Measurements from ENCODE around the gene RSPH10B. TPM values are rescaled to one million over a fixed set of nuclear protein-coding genes. Genes with fewer than 3 reads are reported as not detected.
"Not testable (repeated sequence)": the region's sequence is repeated elsewhere in the genome, so short reads cannot be mapped to it uniquely, and the experiment has no call there.

The RSPH10B gene
- total and polyA plus RNA-seq, 4 donors, result 1.8 to 10.2 (median 6.0) TPM

GRCh38 chr7:5934945-5935450, 35.5 kb downstream of the RSPH10B start:
- H3K9ac ChIP-seq (ENCODE audit: insufficient read depth in 1 of 2, low read length in 2 of 2); ATAC-seq (ENCODE audit: insufficient read depth, low FRiP score); H3K27ac ChIP-seq (ENCODE audit: low read depth in 1 of 2, low read length in 1 of 2); H3K4me1 ChIP-seq (ENCODE audit: control insufficient read depth in 5 of 5, insufficient read depth in 5 of 5, low read length in 5 of 5); H3K4me3 ChIP-seq; DNase-seq; H3K9me3 ChIP-seq (ENCODE audit: control insufficient read depth in 4 of 4, insufficient read depth in 3 of 4, low read length in 3 of 4); H3K27me3 ChIP-seq (ENCODE audit: control insufficient read depth in 3 of 3, insufficient read depth in 3 of 3, low read length in 2 of 3); H3K36me3 ChIP-seq (ENCODE audit: control insufficient read depth in 4 of 4, insufficient read depth in 4 of 4, low read length in 4 of 4): not testable (repeated sequence)
- no CpG with 5 or more reads among the region's 17 CpGs for WGBS, 2 donors

GRCh38 chr7:5931905-5932644, 38.4 kb downstream of the RSPH10B start:
- ATAC-seq (ENCODE audit: insufficient read depth, low FRiP score); H3K27me3 ChIP-seq (ENCODE audit: control insufficient read depth in 3 of 3, insufficient read depth in 3 of 3, low read length in 2 of 3): not testable (repeated sequence)

GRCh38 chr7:5931250-5931649, 39.2 kb downstream of the RSPH10B start:
- DNase-seq, result not testable (repeated sequence)

More at GRCh38 chr7:5931905-5932644, 38.4 kb downstream of the RSPH10B start:
- H3K4me1 ChIP-seq (ENCODE audit: control insufficient read depth in 5 of 5, insufficient read depth in 5 of 5, low read length in 5 of 5); H3K9ac ChIP-seq (ENCODE audit: insufficient read depth in 1 of 2, low read length in 2 of 2); H3K36me3 ChIP-seq (ENCODE audit: control insufficient read depth in 4 of 4, insufficient read depth in 4 of 4, low read length in 4 of 4); H3K27ac ChIP-seq (ENCODE audit: low read depth in 1 of 2, low read length in 1 of 2); H3K4me3 ChIP-seq; H3K9me3 ChIP-seq (ENCODE audit: control insufficient read depth in 4 of 4, insufficient read depth in 3 of 4, low read length in 3 of 4): not testable (repeated sequence)
- 86 to 88% methylated on average over 4 of the region's 13 CpGs for WGBS, 2 donors
- peak in 1 of 3 donors; percentile 11 for DNase-seq

GRCh38 chr7:5930290-5930689, 40.2 kb downstream of the RSPH10B start:
- H3K36me3 ChIP-seq (ENCODE audit: control insufficient read depth in 4 of 4, insufficient read depth in 4 of 4, low read length in 4 of 4); ATAC-seq (ENCODE audit: insufficient read depth, low FRiP score); H3K27me3 ChIP-seq (ENCODE audit: control insufficient read depth in 3 of 3, insufficient read depth in 3 of 3, low read length in 2 of 3); H3K9me3 ChIP-seq (ENCODE audit: control insufficient read depth in 4 of 4, insufficient read depth in 3 of 4, low read length in 3 of 4); H3K4me3 ChIP-seq; H3K27ac ChIP-seq (ENCODE audit: low read depth in 1 of 2, low read length in 1 of 2); DNase-seq; H3K9ac ChIP-seq (ENCODE audit: insufficient read depth in 1 of 2, low read length in 2 of 2); H3K4me1 ChIP-seq (ENCODE audit: control insufficient read depth in 5 of 5, insufficient read depth in 5 of 5, low read length in 5 of 5): not testable (repeated sequence)
- WGBS, 2 donors, result no CpG with 5 or more reads among the region's 10 CpGs

More at GRCh38 chr7:5931250-5931649, 39.2 kb downstream of the RSPH10B start:
- H3K4me1 ChIP-seq (ENCODE audit: control insufficient read depth in 5 of 5, insufficient read depth in 5 of 5, low read length in 5 of 5); H3K9ac ChIP-seq (ENCODE audit: insufficient read depth in 1 of 2, low read length in 2 of 2); H3K36me3 ChIP-seq (ENCODE audit: control insufficient read depth in 4 of 4, insufficient read depth in 4 of 4, low read length in 4 of 4); H3K9me3 ChIP-seq (ENCODE audit: control insufficient read depth in 4 of 4, insufficient read depth in 3 of 4, low read length in 3 of 4); H3K4me3 ChIP-seq; H3K27me3 ChIP-seq (ENCODE audit: control insufficient read depth in 3 of 3, insufficient read depth in 3 of 3, low read length in 2 of 3); H3K27ac ChIP-seq (ENCODE audit: low read depth in 1 of 2, low read length in 1 of 2); ATAC-seq (ENCODE audit: insufficient read depth, low FRiP score): not testable (repeated sequence)
- WGBS, 2 donors, result 98 to 99% methylated on average over 13 to 14 of the region's 14 CpGs

- DNase-seq; H3K9me3 ChIP-seq (ENCODE audit: control insufficient read depth in 4 of 4, insufficient read depth in 3 of 4, low read length in 3 of 4); H3K4me1 ChIP-seq (ENCODE audit: control insufficient read depth in 5 of 5, insufficient read depth in 5 of 5, low read length in 5 of 5); H3K27ac ChIP-seq (ENCODE audit: low read depth in 1 of 2, low read length in 1 of 2); H3K36me3 ChIP-seq (ENCODE audit: control insufficient read depth in 4 of 4, insufficient read depth in 4 of 4, low read length in 4 of 4); H3K9ac ChIP-seq (ENCODE audit: insufficient read depth in 1 of 2, low read length in 2 of 2); ATAC-seq (ENCODE audit: insufficient read depth, low FRiP score); H3K27me3 ChIP-seq (ENCODE audit: control insufficient read depth in 3 of 3, insufficient read depth in 3 of 3, low read length in 2 of 3); H3K4me3 ChIP-seq: not testable (repeated sequence)
- 72% methylated on average over 2 of the region's 13 CpGs; no CpG with 5 or more reads in 1 of the 2 donors for WGBS, 2 donors
Observed at GRCh38 chr7:5926263-5926870, 44.1 kb downstream of the RSPH10B start.

DNA sequence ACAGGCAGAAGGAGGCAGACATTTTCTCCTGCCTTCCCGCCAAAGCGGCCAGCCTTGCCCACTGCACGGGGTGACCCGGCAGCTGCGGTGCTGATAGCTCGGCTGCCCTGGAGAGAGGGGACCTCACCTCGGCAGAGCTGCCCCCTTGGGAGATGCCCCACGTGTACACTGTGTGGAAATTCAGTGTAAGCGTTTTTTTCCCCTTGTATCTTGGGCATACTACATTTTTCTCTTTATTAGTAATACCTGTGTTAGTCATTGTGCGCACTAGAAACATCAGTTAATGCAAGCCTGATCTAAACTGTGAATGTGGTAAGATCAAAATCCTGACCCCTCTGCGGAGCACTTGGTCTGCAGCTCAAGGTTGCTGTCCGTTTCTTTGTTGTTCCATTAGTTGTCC, 45.9 kb downstream of the RSPH10B start:
- 100% methylated on average over 2 of the region's 12 CpGs; no CpG with 5 or more reads in 1 of the 2 donors for WGBS, 2 donors
- DNase-seq; ATAC-seq (ENCODE audit: insufficient read depth, low FRiP score); H3K9me3 ChIP-seq (ENCODE audit: control insufficient read depth in 4 of 4, insufficient read depth in 3 of 4, low read length in 3 of 4); H3K27me3 ChIP-seq (ENCODE audit: control insufficient read depth in 3 of 3, insufficient read depth in 3 of 3, low read length in 2 of 3); H3K36me3 ChIP-seq (ENCODE audit: control insufficient read depth in 4 of 4, insufficient read depth in 4 of 4, low read length in 4 of 4); H3K4me1 ChIP-seq (ENCODE audit: control insufficient read depth in 5 of 5, insufficient read depth in 5 of 5, low read length in 5 of 5); H3K27ac ChIP-seq (ENCODE audit: low read depth in 1 of 2, low read length in 1 of 2); H3K4me3 ChIP-seq; H3K9ac ChIP-seq (ENCODE audit: insufficient read depth in 1 of 2, low read length in 2 of 2): not testable (repeated sequence)

- H3K9ac ChIP-seq (ENCODE audit: insufficient read depth in 1 of 2, low read length in 2 of 2); DNase-seq; H3K4me3 ChIP-seq; H3K36me3 ChIP-seq (ENCODE audit: control insufficient read depth in 4 of 4, insufficient read depth in 4 of 4, low read length in 4 of 4); ATAC-seq (ENCODE audit: insufficient read depth, low FRiP score); H3K4me1 ChIP-seq (ENCODE audit: control insufficient read depth in 5 of 5, insufficient read depth in 5 of 5, low read length in 5 of 5); H3K27me3 ChIP-seq (ENCODE audit: control insufficient read depth in 3 of 3, insufficient read depth in 3 of 3, low read length in 2 of 3); H3K27ac ChIP-seq (ENCODE audit: low read depth in 1 of 2, low read length in 1 of 2); H3K9me3 ChIP-seq (ENCODE audit: control insufficient read depth in 4 of 4, insufficient read depth in 3 of 4, low read length in 3 of 4): not testable (repeated sequence)
- WGBS, 2 donors, result 100% methylated on average over 1 of the region's 2 CpGs
Observed at GRCh38 chr7:5924180-5924579, 46.3 kb downstream of the RSPH10B start.

DNA sequence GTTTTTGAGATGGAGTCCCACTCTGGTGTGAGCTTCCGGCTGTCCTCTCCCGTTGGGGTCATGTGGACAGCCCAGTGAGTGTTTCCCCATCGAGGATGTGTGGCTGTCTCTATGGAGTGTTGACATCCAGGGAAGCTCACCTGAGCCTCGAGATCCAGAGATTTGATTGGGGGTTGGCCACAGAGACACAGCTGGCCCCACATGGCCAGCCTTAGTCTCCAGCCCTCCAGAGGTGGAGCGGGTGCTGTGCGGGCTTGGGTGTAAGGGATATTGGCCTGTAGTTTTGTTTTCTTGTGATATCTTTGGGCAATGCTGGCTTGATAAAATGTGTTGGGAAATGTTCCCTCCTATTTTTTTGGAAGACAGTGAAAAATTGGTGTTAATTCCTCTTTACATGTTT, 54.0 kb downstream of the RSPH10B start:
- not testable (repeated sequence) for H3K27ac ChIP-seq (ENCODE audit: low read depth in 1 of 2, low read length in 1 of 2); H3K27me3 ChIP-seq (ENCODE audit: control insufficient read depth in 3 of 3, insufficient read depth in 3 of 3, low read length in 2 of 3); H3K4me3 ChIP-seq; H3K36me3 ChIP-seq (ENCODE audit: control insufficient read depth in 4 of 4, insufficient read depth in 4 of 4, low read length in 4 of 4); H3K9me3 ChIP-seq (ENCODE audit: control insufficient read depth in 4 of 4, insufficient read depth in 3 of 4, low read length in 3 of 4); H3K4me1 ChIP-seq (ENCODE audit: control insufficient read depth in 5 of 5, insufficient read depth in 5 of 5, low read length in 5 of 5); DNase-seq; ATAC-seq (ENCODE audit: insufficient read depth, low FRiP score); H3K9ac ChIP-seq (ENCODE audit: insufficient read depth in 1 of 2, low read length in 2 of 2)
- 73 to 94% methylated on average over 2 of the region's 6 CpGs for WGBS, 2 donors

Measured in lung (tissue), 10 donors.